IPS-NIHi7 (cell line): ENCODE measurements around the gene TIMM17A.

Experiments used
- DNase-seq: peaks from one replicate; pipeline ENCODE4 v3.0.0; 2012; ENCODE audit warnings: mixed read lengths; ENCODE audit errors: extremely low spot score

The TIMM17A gene

GRCh38 chr1:201955009-201955728 is at the start of gene TIMM17A:
TSS of gene TIMM17A (plus strand) at chr1:201955503. CDS start at chr1:201955527, 24 bp downstream.
- peak; percentile 97 for DNase-seq

DNA sequence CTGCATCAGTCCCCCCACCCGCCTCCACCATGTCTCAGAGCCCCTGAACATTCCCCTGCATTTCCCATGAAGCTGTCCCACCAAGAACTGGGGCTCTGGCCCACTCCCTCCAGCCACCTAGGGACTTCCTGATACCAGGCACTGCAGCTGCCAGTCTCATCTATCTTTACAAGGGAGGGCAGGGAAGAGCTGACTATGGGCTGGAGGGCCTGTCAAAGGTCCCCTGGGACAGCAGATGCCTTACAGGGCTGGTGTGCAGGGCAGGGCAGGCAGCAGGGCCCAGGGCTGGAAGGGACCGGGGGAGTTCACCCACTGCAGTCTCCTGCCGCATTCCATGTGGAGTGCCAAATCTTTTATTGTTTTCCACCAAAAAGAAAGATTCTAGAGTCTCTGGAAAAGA is 49.0 kb upstream of the TIMM17A start:
- DNase-seq = no peak

- no peak for DNase-seq
Observed at GRCh38 chr1:201907621-201908020, 47.7 kb upstream of the TIMM17A start.

DNA sequence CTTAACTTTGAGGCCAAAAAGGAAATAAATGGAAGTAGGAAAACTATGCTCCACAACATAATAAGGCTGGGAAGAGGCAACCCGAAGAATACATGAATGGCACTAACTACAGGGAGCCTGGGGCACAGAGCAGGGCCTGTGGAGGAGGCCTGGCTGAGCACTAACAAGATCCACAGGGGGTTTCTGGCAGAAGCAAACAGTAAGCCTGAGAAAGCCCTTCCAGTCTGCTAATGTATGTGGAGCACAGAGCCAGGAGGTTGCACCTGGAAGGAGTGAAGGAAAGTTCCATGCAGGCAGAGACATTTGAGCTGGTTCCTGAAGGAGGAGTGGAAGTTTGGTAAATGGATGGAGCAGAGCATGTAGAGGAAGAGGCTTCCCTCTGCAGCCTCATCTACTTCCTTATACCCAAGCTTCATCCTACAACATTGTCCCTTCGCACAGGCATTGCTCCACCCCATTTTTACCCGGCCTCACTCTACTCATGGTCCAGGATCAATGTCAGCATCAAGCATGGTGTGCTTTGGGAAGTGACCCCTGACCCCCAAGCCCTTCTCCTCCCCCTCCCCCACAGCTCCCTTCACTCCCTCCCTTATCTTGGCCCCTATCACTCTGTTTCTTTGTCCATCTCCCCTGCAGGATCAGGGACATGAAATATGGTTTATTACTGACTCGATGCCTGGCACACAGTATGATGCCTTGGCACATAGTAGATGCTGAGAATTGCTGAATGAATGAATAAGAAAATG is 43.3 kb upstream of the TIMM17A start:
- DNase-seq = peak; percentile 44

DNA sequence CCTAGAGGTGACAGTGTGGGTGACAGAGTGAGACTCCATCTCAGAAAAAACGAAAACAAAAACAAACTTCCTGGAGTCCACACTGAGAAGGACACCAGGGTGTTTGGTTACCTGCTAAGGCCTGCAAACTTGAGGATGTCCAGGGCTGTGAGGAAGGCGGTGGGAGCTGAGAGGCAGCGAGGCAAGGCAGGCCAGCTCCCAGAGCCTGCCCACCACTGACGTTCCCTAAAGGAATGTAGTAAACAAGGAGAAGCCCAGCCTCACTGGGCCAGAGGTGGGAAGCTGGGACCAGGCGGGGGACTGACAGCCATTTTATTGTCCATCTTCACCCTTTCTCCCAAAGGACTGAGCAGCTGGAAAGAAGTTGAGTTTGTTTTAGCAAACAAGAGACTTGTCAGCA is 42.5 kb upstream of the TIMM17A start:
- no peak for DNase-seq

- DNase-seq = no peak
Observed at GRCh38 chr1:201914456-201915235, 40.7 kb upstream of the TIMM17A start.

GRCh38 chr1:201916649-201917249 is 38.6 kb upstream of the TIMM17A start:
- no peak for DNase-seq

DNA sequence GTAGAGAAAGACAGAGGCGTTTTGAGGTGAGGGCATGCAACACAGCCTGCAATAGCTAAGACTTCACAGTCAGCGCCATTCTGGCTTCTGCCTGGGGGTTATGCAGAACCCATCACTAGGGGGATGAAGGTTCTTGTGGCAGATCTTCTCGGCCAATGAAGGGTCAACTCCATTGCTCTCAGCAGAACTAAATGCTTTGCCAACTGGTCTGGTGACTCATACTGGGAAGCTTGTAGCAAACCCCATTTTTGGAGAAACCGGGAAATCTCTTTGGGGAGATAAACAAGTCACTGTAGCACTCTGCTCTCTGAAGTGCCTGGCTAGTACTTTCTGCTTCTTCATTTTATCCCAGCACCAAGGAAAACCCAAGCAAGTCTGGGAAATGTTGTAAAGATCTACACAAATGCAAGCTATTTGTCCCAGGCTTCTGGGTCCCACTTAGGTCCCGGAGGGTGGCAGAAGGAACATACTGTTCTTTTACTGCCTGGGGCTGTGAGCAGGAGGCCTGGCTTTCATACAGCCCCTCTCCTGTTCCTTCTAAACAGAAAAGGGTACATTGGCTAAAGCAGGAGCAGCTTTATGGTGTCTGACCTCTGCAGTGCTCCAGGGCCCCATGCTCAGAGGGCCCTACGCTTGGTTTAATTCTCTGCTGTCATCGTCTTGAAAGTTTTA is 37.8 kb upstream of the TIMM17A start:
- no peak for DNase-seq

DNA sequence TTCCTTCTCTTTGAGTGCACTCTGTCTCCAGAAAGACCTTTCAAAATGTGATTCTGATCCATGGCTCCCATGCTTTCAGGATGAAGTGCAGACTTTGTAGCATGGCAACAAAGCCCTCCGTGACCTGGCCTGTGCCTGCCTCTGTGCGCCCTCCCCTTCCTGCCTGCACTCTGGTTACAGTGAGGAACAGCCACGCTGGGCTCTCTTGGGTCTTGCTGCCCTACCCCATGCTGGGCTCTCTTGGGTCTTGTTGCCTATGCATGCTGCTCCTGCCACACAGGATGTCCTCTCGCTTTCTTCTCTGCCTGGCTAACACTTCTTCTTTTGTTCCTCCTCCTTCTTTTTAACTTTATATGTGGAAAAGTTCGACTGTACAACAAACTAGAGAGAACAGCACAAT is 37.0 kb upstream of the TIMM17A start:
- no peak for DNase-seq

GRCh38 chr1:201921952-201922558 is 33.2 kb upstream of the TIMM17A start:
- DNase-seq = no peak

GRCh38 chr1:201925301-201925567 is 30.1 kb upstream of the TIMM17A start:
- DNase-seq = no peak

DNA sequence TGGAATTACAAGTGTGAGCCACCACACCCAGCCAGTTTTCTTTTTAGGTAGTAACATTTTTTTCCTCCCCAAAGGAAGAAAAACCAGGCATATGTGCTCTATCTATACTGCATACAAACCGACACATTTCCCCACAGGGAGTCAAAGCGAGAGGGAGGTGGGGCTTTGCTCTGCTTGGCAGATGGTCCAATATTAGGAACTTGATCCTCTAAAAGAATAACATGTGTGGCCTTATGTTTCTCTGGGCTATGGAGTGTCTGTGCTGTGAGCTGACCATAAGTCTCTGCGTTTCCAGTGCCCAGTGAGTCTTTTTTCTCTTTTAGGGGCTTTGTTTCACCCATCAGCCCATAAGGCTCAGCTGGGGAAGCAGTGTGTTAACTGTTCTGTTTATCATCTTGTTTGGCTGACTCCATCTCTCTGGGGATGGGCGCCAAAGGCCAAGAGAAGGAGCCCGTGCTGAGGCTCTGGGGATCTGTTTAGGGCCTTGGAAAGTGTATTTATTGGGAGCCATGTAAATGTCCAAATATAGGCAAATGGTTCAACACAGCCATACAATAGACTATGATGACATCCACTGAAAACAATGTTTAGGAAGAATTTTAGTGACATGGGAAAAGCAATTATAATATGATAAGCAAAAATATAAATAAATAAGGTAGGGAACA is 29.2 kb upstream of the TIMM17A start:
- no peak for DNase-seq

DNA sequence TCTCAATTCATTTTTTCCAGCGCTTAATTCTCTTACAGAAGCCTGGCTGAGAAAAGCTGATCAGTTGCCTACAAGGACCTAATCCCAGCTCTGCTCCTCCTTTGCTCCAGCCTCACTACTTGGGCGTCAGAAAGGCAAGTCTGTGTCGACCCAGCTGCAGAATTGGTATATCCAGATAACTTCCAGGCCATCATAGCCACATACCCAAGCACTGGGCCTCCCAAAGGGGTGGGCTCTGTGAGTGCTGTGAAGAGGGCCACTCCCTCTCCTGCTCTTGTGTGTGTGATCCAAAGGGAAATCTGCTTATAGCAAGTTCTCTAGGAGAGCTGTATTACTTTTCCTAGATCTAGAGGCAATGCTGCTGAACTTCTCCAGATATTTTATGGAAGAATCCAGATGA is 27.0 kb upstream of the TIMM17A start:
- no peak for DNase-seq

- no peak for DNase-seq
Observed at GRCh38 chr1:201930137-201930536, 25.2 kb upstream of the TIMM17A start.

DNA sequence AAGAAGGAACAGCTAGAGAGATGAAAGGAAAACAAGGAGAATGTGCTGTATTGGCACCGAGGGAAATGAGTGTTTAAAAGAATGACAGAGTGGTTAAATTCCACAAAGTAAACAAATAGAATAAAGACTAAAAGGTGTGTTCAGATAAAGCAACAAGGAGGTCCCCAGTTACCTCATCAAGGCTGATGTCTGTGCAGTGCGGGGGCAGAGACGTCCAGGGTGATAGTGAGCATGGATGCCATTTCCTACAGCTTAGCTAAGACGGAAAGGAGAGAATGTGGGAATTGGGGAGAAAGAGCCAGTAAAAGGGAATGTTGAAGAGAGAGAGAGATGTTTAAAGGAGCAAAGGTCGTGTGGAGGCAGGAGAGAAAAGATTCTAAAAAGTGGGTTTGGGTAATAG is 24.5 kb upstream of the TIMM17A start:
- no peak for DNase-seq

GRCh38 chr1:201933840-201934430 is 21.4 kb upstream of the TIMM17A start:
- DNase-seq = no peak

DNA sequence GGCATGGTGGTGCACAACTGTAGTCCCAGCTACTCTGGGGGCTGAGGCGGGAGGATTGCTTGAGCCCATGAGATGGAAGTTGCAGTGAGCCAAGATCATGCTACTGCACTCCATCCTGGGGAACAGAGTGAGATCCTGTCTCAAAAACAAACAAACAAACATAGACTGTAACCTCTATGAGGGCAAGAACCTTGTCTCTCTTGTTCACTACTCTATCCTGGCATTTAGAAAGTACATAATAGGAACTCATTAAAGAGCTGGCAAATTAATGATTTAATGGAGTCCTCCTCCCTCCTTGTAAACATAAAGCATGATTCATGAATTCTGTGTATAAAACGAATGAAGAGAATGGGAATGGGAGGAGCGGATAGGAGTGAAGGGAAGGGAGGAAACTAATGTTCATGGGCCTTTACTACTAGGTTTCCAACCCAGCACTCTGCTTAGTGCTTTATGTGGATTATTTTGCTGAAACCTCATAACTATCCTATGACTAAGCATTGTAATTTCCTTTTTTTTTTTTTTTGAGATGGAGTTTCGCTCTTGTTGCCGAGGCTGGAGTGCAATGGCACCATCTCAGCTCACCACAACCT is 17.6 kb upstream of the TIMM17A start:
- DNase-seq = no peak

DNA sequence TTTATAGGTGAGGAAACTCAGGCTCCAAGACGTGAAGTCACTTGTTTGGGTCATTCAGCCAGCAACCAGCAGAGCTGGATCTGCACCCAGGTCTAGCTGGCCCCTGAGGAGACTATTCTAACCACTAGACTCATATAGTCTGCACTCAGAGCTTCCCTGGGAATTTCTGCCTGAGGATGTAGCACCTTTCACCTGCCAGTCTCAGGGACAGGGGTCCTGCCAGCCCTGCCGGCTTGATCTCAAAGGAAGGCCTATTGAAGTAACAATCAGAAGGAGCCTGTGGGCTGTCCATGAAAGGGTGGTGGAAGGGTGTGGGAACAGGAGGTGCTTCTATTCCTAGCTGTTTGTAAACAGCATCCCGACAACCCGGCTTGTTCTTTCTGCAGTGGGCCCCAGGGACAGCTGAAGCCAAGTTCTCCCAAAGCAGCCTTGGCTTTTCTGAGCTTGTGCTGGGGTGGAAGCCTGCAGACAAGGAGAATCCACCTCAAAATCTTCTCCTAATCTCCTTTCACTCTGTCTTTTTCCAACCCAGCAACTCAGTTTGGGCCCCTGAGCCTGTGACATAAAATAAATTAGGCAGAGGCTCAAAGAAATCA is 16.8 kb upstream of the TIMM17A start:
- DNase-seq = no peak

GRCh38 chr1:201939148-201939547 is 16.2 kb upstream of the TIMM17A start:
- DNase-seq = no peak

- no peak for DNase-seq
Observed at GRCh38 chr1:201939574-201939973, 15.7 kb upstream of the TIMM17A start.
